Stimulated activated CD4-positive, alpha-beta T cell treated with anti-CD3 and anti-CD28 coated beads, Interleukin-15, amount 100 ng/mL, for 48 hours (primary cell): ENCODE results near the gene RTN4.

Experiments
- DNase-seq, 2 donors: peaks; one replicate each; pipeline ENCODE4 v3.0.0-alpha.2; 2020; ENCODE audit warnings: low read depth in 2 of 2

The RTN4 gene

DNA sequence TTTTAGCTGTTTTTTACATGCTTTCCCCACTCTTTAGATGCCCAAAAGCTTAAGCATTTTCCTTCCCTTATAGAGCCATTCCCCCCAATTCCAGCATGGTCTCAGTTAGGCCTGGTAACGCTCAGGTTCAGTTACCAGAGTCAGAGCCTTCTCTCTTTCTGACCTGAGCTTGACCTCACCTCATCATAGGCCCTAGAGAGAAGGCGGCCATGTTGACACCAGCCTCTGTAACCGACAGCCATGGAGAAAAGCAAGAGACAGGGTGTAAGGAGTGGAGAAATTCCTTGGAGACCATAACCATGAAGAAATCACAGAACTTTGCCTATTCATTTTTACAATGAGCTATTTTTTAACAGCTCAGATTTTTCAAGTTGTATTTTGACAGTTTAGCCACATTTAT is 99.4 kb downstream of the RTN4 start:
- DNase-seq = no peak

DNA sequence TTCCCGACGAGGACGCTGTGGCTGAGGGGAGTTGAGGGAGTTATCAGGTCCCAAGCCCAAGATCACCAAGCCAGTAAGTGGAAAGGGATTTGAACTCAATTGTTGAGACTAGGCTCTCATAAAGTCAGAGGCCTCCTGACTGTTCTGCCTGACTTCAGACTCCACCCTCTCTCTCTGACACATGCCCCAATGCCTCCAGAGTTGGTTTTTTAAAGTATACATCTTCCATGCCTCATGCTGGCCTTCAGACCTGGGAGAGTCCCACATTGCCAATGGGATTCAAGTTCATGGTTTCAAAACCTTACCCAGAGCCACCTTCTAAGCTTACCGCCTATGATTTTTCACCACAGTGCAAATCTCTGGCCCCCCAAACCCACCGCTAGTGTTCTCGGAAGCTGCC is 100.8 kb downstream of the RTN4 start:
- DNase-seq = no peak

DNA sequence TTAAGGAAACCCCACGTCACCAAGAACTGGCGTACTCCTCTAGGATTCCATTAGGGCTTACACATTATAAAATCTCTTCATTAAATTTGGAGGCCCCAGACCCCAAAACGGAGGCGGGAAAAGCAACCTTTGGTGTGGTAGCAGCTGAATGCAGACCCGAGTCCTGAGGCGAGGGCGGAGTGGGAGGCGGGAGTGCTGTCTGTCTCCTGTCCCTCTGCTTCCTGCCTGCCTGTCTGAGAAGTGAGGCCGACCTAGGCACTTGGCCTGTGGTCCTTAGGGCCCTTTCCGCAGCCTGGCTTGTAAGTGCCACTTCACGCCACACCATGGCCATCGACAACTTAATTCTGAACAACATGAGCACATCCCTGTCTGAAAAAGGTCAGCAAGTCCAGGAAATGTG is 102.1 kb downstream of the RTN4 start:
- DNase-seq = no peak

DNA sequence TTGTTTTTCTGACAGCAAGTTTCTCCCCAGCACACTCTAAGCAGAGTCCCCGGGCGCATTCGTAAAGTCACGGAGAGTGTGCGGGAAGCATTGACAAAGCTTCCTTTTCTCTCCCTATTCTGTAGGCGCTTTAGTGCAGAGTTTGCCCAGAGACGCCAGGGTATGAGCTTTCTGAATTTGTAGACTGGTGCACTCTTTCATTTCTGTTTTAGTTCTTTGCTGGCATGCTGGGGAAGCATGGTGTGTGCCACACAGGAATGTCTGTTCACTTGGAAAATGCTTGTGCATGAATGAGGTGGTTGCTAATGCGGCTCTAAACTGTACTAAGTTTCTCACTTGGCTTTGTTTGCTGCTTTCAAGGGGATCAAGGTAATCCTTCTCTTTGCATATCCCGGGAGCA is 102.6 kb downstream of the RTN4 start:
- no peak for DNase-seq

DNA sequence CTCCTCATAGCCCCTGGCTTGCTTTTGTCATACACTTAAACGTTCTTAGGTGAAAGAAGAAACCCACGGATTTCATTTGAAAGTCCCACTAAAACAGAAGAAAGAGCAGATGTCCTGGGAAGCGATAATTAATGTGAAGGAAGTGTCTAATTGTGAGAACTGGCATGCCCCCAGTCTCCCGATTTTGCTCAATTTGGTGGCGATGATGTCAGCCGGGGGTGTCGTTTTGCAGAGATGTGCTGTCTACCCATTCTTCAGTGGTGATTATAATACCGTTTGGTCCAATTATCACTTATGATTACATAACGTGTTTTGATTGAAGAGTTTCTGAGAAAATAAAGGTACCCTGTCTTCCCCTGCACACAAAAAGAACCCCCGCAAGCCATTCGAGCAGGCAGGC is 103.1 kb downstream of the RTN4 start:
- DNase-seq = no peak

DNA sequence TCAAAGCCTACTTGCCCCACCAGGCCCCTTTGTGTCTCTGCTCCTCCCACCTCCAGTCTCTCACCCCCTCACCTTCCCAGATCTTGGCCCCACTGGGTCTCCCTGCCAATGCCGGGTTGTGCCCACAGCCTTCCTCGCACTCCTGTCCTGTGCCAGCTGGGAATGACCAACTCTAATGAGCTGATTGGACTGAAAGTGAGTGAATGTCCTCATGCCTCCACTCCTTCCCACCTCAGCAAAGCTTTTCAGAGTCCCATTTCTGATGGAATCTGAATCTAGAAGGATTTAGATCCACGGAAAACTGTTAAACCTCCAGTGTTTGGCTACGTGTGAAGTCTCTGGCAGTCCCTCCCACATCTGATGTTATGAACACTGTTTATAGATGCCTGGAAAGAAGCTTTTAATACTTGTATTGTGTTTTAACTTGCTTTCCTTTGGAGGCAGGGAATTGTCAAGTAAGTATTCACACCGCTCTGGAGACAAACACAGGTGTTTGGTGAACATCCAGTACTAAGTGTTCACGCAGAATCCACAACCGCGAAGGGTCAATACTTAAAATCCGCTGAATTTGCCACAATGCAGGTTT is 103.9 kb downstream of the RTN4 start:
- no peak for DNase-seq

DNA sequence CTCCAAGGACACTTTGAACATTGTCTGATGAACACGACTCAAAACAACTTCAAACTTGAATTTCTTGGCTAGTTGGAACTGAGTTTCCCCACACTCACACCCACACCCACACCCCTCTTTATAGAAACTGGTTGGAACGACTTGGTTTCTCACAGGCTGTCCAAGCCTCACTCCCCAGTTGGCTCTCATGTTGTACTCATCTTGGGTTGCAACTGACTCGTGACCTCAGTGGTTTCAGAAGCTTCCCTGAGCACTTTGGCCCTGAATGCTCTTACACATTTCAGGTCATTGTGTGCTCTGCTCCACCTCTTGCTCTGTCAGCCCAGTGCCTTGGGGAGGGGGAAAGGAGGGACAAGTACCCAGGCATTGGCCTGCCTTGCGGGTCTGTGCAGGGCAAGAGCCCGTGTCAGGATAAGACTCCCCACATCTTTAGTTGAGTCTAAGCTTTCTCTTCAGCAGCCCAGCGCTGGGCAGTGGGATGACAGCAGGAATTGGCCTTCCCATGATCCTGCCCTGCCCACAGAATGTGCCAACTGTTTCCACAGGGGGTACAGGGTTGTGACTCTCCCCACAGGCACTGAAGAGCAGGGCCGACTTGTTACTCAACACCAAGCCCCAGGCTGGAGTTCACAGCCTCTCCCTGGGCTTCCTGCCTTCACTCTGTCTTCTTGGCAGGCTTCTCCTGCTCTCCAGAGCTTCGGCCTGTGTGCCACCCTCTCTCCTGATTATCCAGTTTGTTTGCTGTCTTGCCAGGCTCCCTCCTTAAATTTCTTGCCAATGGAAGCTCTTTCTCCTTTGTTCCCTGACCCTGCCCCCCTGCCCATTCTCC is 104.6 kb downstream of the RTN4 start:
- peak; percentile 23 to 34 for DNase-seq

DNA sequence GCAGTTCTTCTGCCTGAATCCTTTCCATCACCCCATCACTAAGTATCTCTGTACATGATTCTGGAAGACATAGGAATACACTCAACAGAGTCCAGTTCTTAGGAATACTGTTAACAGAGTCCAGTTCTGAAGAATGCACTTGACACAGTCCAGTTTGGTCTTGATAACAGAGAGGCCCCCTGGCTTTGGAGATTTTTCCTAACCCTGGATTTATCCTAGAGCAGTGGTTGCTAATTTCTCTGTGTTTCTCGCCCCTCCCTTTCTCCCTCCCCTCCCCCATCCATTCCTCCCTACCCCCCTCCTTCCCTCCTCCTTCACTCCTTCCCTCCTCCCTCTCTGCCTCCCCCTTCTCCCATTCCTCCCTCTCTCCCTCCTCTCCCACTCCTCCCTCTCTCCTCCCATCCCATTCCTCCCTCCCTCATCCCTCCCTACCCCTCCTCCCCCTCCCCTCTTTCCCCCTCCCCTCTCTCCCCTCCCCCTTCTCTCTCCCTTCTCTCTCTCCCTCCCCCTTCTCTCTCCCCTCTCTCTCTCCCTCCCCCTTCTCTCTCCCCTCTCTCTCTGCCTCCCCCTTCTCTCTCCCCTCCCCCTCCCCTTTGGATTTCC is 105.4 kb downstream of the RTN4 start:
- DNase-seq = no peak

DNA sequence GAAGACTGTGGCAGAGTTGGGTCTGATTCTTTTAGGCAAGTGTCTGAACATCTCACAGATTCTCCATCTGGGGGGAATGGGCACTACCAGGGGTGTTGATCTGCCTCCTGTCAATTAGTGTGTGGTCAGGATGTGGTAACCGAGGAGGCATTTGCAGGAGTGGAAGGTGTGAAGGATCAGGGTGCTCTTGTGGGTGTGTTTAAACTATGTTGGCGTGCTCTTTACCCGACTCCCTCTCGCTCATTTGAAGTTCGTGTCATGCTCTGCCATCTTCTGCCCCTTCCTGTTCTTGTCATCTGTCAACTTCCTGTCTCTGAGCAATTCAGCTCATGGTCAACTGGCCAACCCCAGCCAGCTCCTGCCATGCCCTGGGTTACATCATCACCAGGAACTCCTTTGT is 107.9 kb downstream of the RTN4 start:
- no peak for DNase-seq

DNA sequence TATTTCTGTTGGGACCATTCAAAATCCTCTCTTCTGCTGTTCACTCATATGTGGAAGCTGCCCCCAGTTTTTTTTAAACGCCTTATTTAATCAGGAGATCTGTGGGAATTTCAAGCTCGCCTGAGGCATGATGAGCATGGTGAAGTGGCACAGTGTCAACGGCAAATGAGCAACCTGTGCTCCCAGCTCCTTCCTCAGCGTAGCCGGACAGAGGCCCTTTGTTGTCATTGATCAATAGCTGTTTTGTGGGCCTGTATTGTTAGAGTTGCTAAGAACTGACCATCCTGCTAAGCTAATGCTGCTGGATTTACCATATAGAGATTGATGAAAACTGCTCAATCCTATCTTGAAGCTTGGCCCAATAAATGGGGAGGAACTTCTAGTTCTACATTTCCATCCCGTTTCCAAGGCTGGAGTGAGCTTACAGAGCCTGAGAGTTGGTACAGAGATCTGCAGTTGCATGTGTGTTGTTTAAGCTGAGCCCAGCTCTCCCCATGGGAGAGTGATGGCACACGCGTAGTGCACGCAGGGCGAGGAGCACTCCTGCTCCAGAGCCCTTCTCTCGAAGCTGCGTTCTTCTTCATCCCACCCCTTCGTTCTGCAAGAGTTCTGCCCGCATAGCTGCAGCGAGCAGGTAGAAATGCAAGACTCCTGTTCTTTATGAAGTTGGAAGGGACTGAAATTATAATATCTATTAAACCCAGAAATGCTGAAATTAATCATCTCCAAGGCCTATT is 108.8 kb downstream of the RTN4 start:
- DNase-seq = no peak

DNA sequence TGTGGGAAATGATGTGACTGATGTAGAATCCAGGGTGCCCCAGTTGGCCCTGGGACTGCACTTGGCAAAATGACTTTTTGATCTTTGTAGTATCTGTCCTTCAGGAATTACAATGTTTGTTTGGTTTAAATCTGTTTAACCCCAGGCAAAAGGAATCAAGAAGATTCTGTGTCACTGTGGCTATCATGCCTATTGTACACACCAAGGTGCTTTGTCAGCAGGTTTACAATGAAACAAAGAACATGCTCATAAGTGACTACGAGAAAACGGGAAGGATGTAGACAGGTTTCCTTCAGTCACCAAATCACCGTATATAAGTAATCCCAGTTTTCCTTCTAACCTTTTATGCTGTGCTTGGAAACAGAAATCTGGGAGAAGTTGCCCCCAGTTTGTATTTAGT is 109.5 kb downstream of the RTN4 start:
- no peak for DNase-seq

DNA sequence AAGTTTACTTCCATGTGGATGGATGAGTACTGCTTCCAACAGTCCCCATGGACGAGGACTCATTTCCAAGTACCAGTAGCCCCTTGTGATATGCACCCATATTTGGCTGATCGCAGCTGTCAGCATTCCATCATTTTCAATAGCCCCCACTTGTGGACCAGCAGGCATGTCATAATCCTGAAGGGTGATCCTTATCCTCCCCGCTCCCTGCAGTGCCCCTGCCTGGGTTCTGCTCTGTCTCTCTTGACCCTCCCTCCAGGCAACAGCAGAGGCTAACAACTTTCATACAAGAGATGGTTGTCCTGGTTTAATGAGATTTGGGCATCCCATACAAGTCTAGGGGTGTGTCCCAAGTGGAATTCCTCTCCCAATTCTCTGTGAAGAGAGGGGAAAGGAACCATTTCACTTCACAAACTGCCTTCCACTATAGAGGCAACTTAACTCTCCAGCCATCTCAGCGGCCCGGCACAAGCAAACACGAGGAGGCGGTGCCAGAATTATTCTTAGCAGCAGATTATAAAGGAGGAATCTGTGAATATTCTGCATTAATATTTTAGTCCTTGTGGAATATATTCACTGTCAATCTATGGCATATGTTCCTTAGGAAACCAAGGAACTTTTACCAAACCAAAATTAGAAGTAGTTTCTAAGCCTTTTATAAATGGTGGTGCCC is 110.7 kb downstream of the RTN4 start:
- DNase-seq = no peak

DNA sequence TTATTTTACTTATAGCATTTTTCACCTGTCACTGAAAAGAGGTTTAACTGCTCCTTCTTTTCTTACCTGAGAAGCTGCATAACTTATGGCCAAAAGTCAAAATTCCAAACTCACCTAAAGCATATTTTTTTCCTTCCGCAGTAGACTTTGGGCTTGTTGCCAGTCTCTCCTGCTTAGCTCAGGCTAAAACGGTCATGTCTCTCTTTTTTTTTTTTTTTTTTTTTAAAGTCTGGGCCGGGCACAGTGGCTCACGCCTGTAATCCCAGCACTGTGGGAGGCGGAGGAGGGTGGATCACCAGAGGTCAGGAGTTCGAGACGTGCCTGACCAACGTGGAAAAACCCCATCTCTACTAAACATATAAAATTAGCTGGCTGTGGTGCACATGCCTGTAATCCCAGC is 113.5 kb downstream of the RTN4 start:
- no peak for DNase-seq

DNA sequence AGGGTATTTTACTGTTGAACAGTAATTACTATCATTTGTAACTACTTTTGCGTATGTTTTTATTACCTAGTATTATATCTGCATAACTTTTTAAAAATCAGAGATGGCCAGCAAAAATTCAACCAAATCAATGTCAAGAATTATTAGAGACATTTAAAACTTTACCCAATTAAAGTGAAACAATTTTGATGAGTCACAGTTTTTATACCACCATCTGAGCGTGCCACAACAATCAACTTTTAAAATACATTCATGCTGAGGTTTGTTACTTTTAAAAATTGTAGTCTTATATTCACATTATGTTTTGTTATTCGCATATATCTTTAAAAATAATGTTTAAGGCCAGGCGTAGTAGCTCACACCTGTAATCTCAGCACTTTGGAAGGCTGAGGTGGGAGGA is 114.9 kb downstream of the RTN4 start:
- DNase-seq = no peak

DNA sequence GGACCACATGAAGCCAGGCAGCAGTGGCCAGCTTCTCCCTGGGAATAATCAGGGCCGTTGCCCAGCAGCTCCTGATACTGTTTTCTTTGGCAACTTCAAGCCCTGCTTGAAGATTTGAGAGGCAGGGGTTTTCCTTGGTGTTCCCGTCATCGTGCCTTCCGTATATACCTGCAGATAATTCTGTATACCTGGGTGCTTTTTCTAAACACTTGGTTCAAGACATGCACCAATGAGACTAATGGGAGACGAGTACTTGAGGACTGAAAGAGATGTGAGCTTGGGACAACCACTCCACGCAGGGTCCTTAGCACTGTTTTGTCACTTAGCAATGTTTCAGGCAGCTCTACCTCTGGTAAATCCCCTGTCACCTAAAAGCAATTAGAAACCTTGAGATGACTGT is 118.8 kb downstream of the RTN4 start:
- DNase-seq = no peak

DNA sequence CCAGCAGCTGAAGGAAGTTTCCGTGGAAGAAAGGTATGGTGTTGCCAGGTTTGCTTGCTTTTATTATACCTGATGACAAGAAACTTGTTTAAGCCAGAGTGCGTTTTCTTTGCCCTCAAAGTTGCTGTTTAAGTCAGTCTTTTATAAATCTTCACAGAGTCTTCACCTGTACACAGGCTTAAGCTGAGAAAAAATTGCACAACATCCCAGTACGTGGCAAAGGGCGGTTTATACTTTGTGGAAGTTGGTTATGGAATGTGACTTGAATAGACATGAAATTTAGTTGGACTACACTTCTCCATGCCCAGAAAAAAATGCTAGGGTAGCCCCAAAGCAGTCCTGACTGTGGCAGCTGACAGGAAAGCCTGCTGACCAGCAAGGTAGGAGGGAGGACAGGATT is 121.5 kb downstream of the RTN4 start:
- DNase-seq = no peak

DNA sequence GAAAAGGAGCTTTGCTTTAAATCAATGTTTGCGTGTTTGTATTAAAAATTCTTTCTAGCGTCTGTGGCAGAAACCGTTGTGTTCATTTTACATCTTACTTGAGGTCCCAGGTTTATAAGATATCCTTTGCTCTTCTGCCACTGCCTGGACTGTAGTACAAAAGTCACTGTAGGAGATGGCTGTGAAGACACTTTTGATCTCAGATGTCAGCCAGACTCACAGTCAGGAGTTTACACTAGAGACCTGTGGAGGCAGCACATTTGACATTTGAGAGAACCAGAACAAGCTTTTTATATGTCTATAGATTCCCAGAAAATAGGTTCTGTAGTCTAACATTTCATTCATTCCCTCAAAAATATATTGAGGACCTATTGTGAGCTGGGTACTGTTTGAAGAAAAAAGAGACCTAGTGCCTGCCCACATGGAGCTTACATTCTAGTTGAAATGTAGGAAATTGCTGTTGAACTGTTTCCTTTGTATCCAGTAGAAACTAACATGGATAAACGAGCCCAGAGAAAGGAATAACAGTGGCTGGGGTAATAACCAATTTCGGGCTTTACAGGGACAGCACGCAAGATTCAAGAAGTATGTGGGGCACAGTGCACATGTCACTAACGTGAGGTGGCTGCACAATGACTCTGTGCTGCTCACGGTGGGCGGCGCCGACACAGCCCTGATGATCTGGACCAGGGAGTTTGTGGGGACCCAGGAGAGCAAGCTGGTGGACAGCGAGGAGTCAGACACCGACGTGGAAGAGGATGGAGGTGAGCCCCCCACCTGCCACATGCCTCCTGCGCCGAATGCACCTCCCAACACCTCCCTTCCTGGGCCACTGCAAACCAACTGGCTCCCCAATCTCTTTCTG is 122.3 kb downstream of the RTN4 start:
- no peak for DNase-seq

DNA sequence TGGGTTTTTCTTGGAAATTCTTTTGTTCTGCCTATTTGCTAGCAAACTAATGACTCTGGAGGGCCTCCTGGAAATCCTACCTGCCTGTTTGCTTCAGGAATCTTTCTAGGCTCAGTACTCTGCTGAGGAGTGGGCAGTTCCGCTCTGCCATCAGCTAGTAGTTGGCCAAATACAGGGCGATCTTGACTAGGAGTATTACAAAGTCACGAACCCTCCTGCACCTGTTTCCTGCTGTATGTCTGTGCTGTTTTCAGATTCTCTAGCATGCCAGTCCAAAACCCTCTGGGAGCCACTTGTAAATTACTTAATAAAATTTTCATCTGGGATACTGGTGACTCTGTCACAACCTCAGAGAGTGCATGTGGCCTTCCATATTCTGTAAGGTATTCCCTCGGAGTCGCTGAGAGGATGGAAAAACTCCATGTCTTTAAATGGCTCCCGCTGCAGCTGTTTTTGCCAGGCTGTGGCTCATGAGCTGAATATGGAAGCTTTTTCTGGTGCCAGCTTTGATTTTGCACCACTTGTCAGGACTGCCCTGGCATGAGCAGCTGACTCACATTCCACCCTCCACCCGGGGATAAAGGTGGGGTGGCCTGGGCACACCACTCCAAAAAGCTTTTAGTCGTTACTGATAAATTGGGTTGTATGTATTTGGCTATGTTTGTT is 123.0 kb downstream of the RTN4 start:
- DNase-seq = no peak

DNA sequence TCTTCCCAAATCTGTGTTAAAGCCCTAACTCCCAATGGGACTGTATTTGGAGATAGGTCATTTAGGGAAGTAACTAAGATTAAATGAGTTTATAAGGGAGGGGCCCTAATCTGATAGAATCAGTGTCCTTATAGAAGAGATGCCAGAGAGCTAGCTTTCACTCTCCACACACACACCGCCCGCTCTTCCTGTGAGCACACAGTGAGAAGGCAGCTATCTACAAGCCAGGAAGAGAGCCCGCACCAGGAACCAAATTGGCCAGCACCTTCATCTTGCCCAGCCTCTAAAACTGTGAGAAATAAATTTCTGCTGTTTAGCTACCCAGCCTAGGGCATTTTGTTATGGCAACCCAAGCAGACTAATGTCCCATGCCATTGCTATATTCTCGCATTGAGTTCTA is 125.2 kb downstream of the RTN4 start:
- DNase-seq = no peak

DNA sequence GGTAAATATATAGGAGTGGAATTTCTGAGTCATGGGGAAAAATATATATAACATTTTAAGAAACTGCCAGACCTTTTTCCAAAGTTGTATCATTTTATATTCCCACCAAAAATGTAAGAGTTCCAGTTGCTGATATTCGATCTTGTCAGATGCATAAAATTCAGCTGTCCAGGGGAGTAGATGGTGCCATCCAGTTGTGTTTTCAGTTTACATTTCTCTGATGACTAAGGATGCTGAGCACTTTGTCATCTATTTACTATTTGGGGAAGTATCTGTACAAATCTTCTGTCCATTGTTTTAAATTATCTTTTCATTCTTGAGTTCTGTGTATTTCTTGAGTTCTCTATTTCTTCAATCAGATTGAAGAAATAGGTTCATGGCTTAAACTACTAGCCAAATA is 126.1 kb downstream of the RTN4 start:
- no peak for DNase-seq
